Fibroblast of peridontal ligament (primary cell): ENCODE results near the gene ATG12.

Experiments
- DNase-seq: peaks from one replicate; pipeline ENCODE4 v3.0.0-alpha.2; 2010; ENCODE audit errors: extremely low read depth

ATG12 gene

GRCh38 chr5:115807654-115808052, 33.7 kb downstream of the ATG12 start:
- DNase-seq: no peak

GRCh38 chr5:115806986-115807653, 34.2 kb downstream of the ATG12 start:
- no peak for DNase-seq

- DNase-seq: no peak
These were observed 39.4 kb downstream of the ATG12 start for GRCh38 chr5:115801984-115802383.

- no peak for DNase-seq
These were observed 40.2 kb downstream of the ATG12 start for GRCh38 chr5:115801152-115801551.

GRCh38 chr5:115800108-115800507, 41.3 kb downstream of the ATG12 start:
- no peak for DNase-seq

GRCh38 chr5:115798252-115798651, 43.1 kb downstream of the ATG12 start:
- no peak for DNase-seq

GRCh38 chr5:115796656-115797055, 44.7 kb downstream of the ATG12 start:
- DNase-seq: no peak

GRCh38 chr5:115795700-115796099, 45.7 kb downstream of the ATG12 start:
- no peak for DNase-seq

- DNase-seq: no peak
These were observed 52.9 kb downstream of the ATG12 start for GRCh38 chr5:115788440-115788839.

GRCh38 chr5:115787426-115787825, 53.9 kb downstream of the ATG12 start:
- no peak for DNase-seq

GRCh38 chr5:115785381-115786065, 55.8 kb downstream of the ATG12 start:
- no peak for DNase-seq

- DNase-seq: no peak
These were observed 62.9 kb downstream of the ATG12 start for GRCh38 chr5:115778417-115778816.
